NCI-H128 (cell line): ENCODE measurements around the gene RAB5B.
A peak's percentile ranks its signal among the peaks of the same experiment; 100 is the strongest.
"Not testable (repeated sequence)": the region's sequence is repeated elsewhere in the genome, so short reads cannot be mapped to it uniquely, and the experiment has no call there.

Source experiments
- DNase-seq: peaks from one replicate; lab custom pipeline; 2025; ENCODE audit not compliant: unreplicated experiment; lab: John Stamatoyannopoulos, UW

The RAB5B gene

DNA sequence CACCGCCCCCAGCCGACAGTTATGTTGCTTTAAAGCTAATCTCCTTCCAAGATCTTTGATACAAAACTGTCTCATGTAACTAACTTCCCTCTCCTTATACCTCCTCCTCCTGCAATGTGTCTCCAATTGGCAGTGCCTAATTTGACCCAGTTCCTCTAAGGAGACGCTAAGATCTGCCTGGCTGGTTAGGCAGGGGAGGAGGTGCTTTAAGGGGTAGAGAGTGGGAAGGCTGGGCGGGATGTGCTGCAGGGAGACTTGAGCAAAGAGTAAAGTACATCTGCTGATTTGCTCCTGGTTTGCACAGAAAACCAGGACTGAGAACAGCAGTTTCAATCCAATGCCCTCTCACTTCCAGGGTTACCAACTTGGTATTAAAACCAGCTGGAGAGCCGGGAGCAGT, 39.6 kb downstream of the RAB5B start:
- no peak for DNase-seq

DNA sequence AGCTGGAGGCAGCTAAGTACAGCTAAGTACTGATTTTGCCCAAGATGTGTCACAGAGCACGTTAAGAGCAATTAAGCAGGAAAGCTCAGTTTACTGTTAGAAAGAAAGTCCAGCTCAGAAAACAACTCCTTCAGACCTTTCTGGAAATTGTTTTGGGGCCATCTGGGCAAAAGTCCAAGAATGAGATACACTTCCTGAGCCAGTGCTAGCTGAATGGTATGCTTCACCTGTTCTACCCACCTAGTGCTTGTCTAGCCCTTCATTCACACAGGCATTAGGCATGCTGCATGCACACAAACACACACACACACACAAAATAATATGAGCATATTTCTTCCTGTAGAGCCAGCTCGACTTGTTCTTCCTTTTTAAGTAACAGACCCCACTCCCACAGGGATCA, 40.3 kb downstream of the RAB5B start:
- DNase-seq = no peak

DNA sequence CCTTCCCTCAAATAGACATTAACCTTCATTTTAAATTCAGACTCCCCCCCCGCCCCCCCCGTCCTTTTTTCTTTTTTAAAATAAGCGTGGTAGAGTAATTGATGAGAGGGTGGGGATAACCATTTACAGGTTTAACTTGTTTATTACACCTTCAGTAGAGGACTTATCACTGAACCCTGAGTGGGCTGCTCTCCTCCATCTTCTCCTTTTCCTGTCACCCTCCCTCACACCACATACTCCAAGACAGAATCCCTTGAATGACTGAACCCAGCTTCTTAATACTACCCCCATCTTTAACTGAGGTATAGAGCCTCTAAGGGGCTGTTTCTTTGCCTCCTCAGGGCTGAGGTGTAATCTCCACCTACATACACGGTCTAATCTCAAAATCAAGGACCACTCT, 43.3 kb downstream of the RAB5B start:
- DNase-seq = no peak

DNA sequence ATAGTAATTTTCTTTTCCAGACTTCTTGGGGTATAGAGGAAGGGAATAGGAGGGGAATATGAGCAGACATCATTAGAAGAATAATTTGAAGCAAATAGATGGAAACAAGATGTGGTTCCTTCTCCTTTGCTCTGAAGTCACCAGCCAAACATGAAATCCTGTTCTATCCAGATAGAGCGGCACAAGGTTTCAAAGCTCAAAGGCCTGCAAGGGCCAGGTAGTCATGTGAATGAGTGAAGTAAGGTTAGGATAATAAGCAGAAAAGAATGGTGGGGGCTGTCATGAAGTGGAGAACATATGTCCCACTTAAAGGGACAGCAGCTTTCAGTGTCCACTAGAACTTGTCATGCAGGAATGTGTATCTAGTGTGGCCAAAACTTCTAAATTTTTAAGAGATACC, 44.5 kb downstream of the RAB5B start:
- no peak for DNase-seq

DNA sequence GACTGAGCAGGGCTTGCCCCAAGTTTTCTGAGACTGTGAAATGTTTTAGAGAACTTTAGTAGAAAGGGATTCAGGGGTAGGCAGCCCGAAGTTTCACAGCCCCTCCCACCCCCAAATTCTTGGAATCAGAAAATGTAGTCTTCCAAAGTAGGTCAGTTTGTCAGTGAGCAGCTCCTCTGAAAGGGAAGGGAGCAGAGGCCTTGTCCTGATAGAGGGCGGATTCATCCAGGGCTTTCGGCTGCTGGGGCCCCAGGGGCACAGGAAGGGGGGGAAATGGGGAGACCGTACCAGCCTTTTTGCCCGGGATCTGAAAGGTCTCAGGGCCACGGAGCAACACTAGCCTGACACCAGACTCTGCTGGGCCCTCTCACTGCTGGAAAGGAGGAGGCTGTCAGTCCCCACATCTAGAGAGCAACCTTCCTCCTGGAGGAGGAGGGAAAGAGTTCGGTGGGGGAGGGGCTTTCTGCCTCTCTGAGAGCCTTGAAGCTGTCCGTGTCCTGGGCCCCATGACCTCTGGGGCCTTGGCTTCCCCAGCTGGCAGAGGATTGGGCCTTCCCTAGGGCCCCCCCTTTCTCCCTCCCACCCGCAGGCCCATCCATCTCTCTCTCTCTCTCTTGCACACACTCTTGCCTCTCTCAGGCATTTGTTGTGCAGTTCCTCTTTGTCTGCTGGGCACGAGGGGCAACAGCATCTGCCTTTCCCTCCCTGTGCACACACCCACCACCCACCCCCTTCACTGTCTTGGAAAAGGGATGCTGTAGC, 46.7 kb downstream of the RAB5B start, which contains the start of gene IKZF4:
Gene IKZF4 (plus strand): TSS at position 621 of the 762 bp plus-strand sequence. CDS start 451 bp downstream, outside the sequence.
- DNase-seq = no peak

DNA sequence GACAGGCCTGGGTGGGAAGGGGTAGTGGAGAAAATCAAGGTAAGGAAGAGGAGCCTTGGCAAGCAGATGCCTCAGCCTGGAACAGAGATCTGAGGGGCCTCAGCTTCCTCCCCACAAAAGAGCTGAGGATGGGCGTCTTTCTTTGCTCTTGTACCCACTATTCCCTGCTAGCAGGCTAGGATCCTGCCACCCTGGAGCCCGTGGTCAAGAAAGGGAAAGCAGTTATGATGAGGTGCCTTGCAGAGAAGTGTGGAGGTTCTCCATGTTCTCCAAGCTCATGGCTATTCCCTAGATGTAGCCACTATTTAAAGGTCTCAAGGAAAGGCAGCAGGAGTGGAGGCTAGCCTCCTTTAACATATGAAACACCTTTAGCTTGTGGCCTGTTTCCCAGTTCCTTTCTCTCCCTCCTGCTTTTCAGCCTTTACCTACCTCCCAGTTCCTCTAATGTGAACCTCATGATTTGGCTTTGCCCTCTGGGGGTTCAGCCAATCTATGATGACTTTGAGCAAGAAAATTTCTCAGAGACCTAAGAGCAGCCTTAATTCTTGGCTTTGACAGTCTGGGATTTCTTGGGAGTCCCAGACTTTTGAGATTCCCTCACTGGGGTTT, 48.1 kb downstream of the RAB5B start:
- DNase-seq = no peak

DNA sequence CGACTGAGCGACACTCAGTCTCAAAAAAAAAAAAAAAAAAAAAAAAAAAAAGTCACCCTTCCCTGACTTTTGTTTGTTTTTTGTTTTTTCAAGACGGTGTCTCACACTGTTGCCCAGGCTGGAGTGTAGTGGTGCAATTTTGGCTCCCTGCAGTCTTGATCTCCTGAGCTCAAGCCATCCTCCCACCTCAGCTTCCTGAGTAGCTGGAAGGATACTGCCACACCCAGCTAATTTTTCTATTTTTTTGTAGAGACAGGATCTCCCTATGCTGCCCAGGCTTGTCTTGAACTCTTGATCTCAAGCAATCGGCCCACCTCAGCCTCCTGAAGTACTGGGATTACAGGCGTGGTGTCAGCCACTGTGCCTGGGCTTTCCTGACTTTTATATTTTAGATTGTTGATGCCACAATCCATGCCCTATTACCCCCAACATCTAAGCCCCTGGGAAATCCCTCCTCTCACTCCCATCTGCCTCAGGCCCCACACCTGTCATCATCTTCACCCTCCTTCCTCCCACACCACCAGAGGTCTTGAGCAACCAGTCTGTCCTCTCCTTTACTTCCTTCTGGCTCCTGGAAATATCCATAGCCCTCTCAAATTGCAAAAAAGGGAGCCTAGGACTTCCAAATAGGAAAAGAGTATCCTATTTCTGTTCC, 54.8 kb downstream of the RAB5B start:
- DNase-seq = no peak

DNA sequence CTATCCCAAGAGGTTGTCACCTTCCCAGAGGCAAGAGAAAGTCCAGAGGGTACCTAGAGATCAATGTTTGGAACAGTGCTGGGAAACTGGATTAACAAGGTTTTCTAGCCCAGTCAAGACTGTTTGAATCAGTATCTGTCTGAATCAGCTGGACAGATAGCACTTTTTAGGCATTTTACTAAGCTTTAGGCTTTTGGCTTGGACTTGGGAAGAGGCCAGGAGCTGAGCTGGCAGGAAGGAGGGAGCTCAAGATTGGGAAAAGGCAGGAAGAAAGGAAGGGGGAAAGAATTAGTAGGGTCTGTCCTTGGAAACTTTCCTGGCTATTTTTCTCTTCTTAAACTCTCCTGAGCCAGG, 55.3 kb downstream of the RAB5B start:
- DNase-seq = no peak

DNA sequence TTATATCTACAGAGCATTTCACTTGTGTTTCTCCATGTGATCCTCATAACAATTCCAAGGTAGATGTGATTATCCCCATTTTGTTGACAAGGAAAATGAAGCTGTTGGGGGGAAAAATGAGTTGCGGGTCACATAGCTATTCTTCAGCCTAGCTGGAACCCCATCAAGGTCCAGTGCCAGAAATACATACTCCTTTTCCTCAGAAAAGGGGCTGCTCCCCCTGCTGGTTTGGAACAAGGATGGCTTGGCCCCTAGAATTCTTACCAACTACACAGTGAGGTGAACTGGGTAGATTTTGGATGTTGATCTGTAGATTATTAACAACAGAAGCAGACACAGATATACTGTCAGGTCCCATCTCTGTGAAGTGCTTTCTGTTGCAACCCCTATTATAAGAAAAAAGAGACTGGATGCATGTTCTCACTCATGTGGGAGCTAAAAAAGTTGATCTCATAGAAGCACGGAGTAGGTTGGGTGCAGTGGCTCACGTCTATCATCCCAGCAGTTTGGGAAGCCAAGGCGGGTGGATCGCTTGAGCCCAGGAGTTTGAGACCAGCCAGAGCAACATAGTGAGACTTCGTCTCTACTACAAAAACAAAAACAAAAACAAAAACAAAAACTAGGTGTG, 55.9 kb downstream of the RAB5B start:
- DNase-seq = no peak

DNA sequence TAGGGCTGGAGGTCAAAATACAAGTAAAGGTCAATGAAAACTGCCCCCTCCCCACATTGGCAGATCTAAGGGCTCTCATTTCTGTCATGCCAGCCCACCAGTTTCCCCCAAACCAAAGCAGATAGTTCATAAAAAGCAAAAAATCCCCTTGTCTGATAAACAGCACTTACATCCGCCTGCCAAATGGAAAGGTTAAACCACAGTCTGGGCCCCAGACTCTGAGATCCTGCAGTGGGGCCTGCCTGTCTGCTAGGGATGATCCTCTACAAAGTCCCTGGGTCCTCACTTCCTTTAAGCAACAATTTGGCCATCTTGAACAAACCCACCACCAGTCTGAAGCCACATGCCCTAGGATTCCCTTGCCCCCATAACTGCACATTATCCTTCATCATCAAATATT, 58.1 kb downstream of the RAB5B start:
- no peak for DNase-seq

DNA sequence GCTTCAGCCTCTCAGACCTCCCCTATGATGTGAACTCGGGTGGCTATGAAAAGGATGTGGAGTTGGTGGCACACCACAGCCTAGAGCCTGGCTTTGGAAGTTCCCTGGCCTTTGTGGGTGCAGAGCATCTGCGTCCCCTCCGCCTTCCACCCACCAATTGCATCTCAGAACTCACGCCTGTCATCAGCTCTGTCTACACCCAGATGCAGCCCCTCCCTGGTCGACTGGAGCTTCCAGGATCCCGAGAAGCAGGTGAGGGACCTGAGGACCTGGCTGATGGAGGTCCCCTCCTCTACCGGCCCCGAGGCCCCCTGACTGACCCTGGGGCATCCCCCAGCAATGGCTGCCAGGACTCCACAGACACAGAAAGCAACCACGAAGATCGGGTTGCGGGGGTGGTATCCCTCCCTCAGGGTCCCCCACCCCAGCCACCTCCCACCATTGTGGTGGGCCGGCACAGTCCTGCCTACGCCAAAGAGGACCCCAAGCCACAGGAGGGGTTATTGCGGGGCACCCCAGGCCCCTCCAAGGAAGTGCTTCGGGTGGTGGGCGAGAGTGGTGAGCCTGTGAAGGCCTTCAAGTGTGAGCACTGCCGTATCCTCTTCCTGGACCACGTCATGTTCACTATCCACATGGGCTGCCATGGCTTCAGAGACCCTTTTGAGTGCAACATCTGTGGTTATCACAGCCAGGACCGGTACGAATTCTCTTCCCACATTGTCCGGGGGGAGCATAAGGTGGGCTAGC, 60.9 kb downstream of the RAB5B start:
- DNase-seq = no peak

DNA sequence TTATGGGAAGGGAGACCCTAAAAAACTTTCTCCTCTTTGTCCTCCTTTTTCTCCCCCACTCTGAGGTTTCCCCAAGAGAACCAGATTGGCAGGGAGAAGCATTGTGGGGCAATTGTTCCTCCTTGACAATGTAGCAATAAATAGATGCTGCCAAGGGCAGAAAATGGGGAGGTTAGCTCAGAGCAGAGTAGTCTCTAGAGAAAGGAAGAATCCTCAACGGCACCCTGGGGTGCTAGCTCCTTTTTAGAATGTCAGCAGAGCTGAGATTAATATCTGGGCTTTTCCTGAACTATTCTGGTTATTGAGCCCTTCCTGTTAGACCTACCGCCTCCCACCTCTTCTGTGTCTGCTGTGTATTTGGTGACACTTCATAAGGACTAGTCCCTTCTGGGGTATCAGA, 63.3 kb downstream of the RAB5B start:
- DNase-seq = no peak

DNA sequence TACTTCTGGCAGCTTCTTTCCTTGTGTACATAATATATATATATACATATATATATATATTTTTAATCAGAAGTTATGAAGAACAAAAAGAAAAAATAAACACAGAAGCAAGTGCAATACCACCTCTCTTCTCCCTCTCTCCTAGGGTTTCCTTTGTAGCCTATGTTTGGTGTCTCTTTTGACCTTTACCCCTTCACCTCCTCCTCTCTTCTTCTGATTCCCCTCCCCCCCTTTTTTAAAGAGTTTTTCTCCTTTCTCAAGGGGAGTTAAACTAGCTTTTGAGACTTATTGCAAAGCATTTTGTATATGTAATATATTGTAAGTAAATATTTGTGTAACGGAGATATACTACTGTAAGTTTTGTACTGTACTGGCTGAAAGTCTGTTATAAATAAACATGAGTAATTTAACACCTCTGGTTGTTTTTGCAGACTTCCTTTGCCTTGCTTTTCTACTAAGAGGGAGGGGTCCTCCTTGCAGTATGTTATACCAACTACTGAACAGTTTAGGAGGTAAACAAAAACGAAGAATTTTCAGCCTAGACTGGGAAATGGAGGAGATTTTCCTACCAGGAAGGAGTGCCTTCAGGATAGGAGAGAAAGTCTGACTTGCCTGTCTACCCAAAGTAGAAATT, 64.3 kb downstream of the RAB5B start:
- no peak for DNase-seq

DNA sequence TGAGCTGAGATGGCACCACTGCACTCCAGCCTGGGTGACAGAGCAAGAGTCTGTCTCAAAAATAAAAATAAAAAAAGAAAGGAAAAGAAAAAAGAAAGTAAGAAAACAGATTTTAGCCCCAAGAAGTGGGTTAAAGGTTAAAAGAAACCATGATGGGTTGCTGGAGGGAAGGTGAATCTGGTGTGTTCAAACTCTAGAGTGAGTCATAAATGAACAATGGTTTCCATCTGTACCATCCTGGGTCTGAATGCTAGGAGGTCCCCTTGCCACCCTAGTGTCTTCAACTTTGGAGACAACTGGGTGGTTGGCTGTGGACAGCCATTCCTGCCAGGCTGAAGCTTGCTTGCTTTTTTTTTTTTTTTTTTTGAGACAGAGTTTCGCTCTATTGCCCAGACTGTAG, 66.3 kb downstream of the RAB5B start:
- no peak for DNase-seq

DNA sequence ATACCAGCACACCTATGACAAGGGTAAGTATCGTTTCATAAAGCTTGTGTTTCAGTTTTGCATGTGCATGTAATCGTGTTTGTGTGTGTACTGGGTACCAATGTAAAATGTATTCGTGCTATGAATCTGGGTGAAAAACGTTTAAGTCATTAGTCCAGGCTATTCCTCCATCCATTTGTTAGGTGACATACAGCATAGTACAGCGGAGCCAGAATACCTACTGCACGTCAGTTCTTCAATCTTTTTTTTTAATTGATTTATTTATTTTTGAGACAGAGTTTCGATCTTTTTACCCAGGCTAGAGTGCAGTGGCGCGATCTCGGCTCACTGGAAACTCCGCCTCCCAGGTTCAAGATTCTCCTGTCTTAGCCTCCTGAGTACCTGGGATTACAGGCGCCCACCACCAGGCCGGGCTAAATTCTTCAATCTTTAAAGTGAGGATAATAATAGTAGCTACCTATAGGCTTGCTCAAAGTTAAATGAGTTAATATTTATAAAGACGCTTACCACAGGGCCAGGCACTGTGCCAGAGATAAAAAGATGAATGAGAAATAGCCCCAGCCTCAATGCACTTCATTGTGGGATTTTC, 67.2 kb downstream of the RAB5B start:
- no peak for DNase-seq

DNA sequence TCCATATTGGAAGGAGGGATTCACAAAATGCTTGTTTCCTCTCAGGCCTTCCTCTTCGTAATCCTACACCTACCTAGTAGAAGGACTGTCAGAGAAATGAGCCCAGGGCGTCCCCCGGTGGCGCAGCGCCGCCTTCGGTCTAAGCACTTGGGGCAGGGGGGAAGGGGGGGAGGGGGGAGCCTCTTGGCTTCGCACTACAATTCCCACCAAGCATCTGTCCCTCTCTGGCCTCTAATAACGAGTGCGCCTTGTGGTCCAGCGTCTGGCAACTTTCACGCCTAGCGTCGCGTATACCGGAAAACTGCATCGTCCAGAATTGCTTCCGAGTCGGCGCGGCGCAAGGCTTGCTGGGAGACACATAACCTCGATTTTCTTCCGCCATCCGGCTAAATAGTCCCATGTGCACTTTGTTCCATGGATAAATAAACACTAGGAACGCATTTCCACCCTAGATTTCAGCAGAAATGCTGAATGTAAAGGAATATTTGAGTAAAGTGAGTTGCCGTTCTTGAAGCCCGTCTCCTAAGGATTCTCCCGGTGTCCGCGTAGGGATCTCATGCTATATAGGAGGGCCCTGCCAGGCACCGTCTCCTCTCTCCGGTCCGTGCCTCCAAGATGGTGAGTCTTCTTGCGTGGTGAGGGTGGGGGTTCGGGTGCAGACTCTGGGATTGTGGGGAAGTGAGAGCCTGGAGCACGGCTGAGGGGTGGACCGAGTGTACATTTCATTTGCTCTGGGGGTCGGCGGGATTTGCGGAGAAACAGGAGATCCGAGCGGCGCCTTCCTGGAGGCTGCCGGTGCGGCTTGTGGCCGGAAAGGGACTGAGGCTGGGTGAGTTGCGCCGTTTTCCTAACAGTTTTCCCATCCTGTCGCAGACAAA, 67.9 kb downstream of the RAB5B start, which contains the start of gene RPS26:
Gene RPS26 (plus strand): TSS at position 367 of the 878 bp plus-strand sequence. CDS start 249 bp downstream, at position 616.
- DNase-seq = peak; percentile 92

DNA sequence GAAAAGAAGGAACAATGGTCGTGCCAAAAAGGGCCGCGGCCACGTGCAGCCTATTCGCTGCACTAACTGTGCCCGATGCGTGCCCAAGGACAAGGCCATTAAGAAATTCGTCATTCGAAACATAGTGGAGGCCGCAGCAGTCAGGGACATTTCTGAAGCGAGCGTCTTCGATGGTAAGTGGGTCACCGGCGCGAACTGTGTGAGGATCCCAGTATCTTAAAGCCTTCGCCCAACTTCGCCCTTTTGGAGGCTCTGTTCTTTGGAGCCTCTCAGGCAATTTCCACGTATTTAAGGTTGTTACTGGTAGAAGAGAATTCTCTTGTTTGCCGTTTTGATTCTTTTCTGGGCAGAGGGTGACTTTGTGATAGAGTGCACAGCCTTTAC, 68.5 kb downstream of the RAB5B start:
- DNase-seq = not testable (repeated sequence)

DNA sequence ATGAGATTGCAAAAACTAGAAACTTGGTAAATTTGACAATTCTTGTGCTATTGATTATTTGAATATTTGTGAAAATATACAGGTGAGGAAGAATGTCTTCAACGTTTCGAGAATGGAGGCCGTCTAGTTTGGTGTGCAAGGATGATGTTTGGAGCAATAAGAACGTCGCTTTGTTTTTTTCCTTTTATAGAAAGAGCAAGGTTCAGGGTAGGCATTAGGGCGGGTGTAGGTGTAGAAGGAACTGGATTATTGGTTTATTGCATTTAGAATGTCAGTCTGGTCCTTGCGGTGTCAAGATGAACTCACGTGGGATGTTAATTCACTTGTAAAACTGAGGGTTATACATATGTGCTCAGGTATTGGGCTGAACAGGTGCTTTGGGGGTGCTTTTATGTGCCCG, 69.0 kb downstream of the RAB5B start:
- no peak for DNase-seq
